Mesothelial cell of epicardium (in vitro differentiated cells): Measurements from ENCODE around the gene RANBP10. TPM values are rescaled to one million over a fixed set of nuclear protein-coding genes. Genes with fewer than 3 reads are reported as not detected.
"Not testable (repeated sequence)": the region's sequence is repeated elsewhere in the genome, so short reads cannot be mapped to it uniquely, and the experiment has no call there.

ENCODE experiments used
- DNase-seq, 2 experiments: peaks; one replicate each; pipeline ENCODE4 v3.0.0; 2021; ENCODE audit warnings: low spot score in 2 of 2; ENCODE audit not compliant: unreplicated experiment in 2 of 2
- H3K27ac Mint-ChIP-seq: 2 replicates; pipeline ENCODE4 v1.8.0; 2021; ENCODE audit warnings: mixed read lengths
- H3K27me3 Mint-ChIP-seq: 2 replicates; pipeline ENCODE4 v1.8.0; 2021; ENCODE audit warnings: low read depth, mixed read lengths
- H3K36me3 Mint-ChIP-seq: 2 replicates; pipeline ENCODE4 v1.8.0; 2021; ENCODE audit warnings: mixed read lengths
- H3K4me1 Mint-ChIP-seq: 2 replicates; pipeline ENCODE4 v1.8.0; 2021; ENCODE audit warnings: mixed read lengths
- H3K4me3 Mint-ChIP-seq: 2 replicates; pipeline ENCODE4 v1.8.0; 2021; ENCODE audit warnings: mild to moderate bottlenecking, moderate library complexity, mixed read lengths
- H3K9me3 Mint-ChIP-seq: 2 replicates; pipeline ENCODE4 v1.8.0; 2021; ENCODE audit warnings: mixed read lengths
- total RNA-seq: library from RNA; stranded (reverse); gene quantifications from 3 replicates; pipeline ENCODE4 v1.2.1, GENCODE V29; 2021
- TF ChIP-seq, protein P1 (sequence below): fragments of 200-600 bp; sonication (generic); IDR thresholded peaks from one replicate; pipeline ENCODE4 v1.5.0; 2021; ENCODE audit warnings: antibody characterized with exemption; ENCODE audit not compliant: unreplicated experiment

The RANBP10 gene
- total RNA-seq, 1 donor from 2014 or later, result 24.0 TPM

DNA sequence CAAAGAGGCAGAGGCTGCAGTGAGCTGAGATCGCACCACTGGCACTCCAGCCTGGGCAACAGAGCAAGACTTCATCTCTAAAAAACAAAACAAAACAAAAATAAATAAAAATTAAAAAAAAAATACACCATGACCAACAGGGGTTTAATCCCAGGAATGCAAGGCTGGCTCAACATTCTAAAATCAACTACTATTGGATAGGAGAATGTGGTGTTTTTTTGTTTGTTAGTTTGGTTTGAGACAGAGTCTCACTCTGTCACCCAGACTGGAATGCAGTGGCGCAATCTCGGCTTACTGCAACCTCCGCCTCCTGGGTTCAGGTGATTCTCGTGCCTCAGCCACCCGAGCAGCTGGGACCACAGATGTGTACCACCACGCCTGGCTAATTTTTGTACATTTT lies 107.1 kb downstream of the RANBP10 start:
- Mint-ChIP-seq H3K27me3 (no peaks in the 10 kb centered on the region), H3K27ac (no peak overlapping the region), H3K4me3 (no peak overlapping the region), H3K9me3 (peaks cover 4% of the 10 kb centered on the region), H3K36me3 (peaks cover 3% of the 10 kb centered on the region), H3K4me1 (no peaks in the 10 kb centered on the region)
- DNase-seq, result no peak
- TF ChIP-seq, protein P1, sequence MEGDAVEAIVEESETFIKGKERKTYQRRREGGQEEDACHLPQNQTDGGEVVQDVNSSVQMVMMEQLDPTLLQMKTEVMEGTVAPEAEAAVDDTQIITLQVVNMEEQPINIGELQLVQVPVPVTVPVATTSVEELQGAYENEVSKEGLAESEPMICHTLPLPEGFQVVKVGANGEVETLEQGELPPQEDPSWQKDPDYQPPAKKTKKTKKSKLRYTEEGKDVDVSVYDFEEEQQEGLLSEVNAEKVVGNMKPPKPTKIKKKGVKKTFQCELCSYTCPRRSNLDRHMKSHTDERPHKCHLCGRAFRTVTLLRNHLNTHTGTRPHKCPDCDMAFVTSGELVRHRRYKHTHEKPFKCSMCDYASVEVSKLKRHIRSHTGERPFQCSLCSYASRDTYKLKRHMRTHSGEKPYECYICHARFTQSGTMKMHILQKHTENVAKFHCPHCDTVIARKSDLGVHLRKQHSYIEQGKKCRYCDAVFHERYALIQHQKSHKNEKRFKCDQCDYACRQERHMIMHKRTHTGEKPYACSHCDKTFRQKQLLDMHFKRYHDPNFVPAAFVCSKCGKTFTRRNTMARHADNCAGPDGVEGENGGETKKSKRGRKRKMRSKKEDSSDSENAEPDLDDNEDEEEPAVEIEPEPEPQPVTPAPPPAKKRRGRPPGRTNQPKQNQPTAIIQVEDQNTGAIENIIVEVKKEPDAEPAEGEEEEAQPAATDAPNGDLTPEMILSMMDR, result no peak

DNA sequence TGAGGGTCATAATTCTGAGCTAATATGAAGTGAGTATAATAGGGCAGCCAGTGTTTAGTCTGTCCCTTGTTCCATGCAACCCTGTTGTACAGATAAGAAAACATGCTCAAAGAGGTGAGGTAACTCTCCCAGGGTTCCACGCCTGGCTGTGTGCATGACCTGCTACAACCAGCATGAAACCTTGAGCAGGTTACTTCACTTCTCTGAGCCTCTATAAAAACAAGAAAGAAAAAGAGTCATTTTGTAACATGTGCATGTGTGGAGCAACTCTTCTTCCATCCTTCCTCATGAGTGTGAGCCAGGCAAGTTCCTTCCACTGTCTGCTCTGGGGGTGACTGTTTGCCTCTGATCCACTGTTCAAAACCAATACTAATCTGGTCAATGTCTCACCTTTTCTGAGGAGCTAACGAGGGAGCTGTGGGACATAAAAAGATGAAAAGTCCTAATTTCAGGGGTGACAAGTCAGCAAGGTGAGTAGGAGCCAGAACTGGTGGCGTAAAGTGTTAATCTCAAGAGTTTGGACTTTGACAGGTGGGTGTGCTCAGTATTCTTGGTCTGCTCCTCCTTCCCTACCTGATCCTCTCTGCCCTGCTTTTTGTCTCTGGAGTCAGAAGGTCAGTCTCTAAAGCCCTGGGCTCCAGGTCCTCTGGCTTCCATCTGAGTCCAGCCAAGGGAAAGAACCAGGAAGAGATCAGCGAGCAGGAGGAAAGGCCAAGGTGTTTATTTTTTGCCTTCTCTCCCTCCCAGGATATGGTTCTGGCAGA lies 108.8 kb downstream of the RANBP10 start:
- Mint-ChIP-seq H3K27ac (no peak overlapping the region), H3K27me3 (no peaks in the 10 kb centered on the region), H3K4me1 (no peaks in the 10 kb centered on the region), H3K9me3 (peaks cover 4% of the 10 kb centered on the region), H3K36me3 (peaks cover 3% of the 10 kb centered on the region), H3K4me3 (no peak overlapping the region)
- no peak for DNase-seq
- TF ChIP-seq, protein P1, result no peak

DNA sequence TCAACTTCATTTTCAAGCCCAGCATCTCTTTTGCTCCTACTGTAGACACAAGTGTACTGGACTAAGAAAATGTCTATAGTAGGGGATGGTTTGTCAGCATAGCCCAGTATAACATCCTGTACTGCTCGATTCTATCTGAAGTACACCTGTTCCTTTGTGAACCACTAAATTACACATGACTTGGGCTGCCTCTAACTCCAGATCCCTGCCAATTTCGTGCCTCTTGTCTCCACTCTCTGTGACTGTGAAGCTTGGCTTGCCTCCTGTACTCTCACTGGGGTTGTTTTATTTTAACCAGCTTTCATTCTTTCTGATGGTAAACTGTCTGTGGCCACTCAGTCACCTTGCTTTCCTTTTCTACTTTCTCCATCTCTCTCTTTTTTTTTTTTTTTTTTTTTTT lies 111.7 kb downstream of the RANBP10 start:
- TF ChIP-seq, protein P1, result no peak
- Mint-ChIP-seq H3K4me3 (no peak overlapping the region), H3K27ac (no peak overlapping the region), H3K4me1 (no peaks in the 10 kb centered on the region), H3K27me3 (no peaks in the 10 kb centered on the region), H3K9me3 (peaks cover 4% of the 10 kb centered on the region), H3K36me3 (peaks cover 8% of the 10 kb centered on the region)
- no peak for DNase-seq

DNA sequence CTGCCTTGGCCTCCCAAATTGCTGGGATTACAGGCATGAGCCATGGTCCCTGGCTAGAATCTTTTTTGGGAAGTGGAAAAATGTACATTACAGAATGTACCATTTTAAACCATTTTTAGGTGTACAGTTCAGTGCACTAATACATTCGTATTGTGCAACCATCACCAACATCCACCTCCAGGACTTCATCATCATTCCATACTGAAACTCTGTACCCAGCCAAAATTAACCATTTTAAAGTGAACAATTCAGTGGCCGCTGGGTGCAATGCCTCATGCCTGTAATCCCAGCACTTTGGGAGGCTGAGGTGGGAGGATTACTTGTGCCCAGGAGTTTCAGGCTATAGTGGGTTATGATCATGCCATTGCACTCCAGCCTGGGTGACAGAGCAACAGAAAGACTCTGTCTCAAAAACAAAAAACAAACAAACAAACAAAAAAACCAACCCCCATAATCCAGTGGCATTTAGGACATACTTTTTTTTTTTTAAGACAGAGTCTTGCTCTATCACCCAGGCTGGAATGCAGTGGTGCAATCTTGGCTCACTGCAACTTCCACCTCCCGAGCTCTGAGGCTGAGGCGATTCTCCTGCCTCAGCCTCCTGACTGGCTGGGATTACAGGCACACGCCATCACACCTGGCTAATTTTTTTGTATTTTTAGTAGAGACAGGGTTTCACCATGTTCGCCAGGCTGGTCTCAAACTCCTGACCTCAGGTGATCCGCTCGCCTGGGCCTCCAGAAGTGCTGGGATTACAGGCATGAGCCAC lies 112.7 kb downstream of the RANBP10 start:
- H3K9me3 Mint-ChIP-seq, DNase-seq, H3K27ac Mint-ChIP-seq, H3K27me3 Mint-ChIP-seq, H3K4me3 Mint-ChIP-seq, H3K36me3 Mint-ChIP-seq, H3K4me1 Mint-ChIP-seq: not testable (repeated sequence)

DNA sequence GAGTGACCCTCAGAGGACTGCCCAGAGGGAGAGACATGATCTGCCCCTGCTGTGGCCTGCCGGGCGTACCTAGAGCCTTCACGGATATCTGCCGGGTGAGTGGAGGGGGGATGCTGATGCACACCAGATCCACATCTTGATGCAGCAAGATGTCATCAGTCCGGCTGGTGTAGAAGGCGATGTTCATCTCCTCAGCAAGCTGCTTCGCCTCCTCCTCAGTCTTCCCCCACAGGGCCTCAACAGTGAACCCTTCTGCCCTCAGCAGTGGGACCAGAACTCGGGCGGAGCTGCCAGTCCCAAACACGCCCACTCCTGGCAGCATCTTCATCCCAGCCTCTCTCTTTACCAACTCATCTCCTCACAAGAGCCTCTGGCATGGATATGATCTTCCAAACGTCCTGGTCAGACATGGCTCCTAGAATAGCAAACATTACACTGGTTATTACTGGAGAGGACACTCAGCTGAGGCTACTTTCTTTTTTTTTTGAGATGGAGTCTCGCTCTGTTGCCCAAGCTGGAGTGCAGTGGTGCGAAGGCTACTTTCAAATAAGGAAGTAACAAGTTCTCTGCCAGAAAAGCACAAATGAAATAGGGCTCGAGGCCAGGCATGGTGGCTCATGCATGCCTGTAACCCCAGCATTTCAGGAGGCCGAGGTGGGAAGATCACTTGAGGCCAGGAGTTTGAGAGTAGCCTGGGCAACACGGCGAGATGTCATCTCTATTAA lies 120.8 kb downstream of the RANBP10 start:
- DNase-seq, result no peak
- Mint-ChIP-seq H3K4me3 (no peak overlapping the region), H3K4me1 (no peaks in the 10 kb centered on the region), H3K9me3 (no peaks in the 10 kb centered on the region), H3K27ac (no peak overlapping the region), H3K36me3 (peaks cover 25% of the 10 kb centered on the region), H3K27me3 (no peaks in the 10 kb centered on the region)
- TF ChIP-seq, protein P1, result no peak

DNA sequence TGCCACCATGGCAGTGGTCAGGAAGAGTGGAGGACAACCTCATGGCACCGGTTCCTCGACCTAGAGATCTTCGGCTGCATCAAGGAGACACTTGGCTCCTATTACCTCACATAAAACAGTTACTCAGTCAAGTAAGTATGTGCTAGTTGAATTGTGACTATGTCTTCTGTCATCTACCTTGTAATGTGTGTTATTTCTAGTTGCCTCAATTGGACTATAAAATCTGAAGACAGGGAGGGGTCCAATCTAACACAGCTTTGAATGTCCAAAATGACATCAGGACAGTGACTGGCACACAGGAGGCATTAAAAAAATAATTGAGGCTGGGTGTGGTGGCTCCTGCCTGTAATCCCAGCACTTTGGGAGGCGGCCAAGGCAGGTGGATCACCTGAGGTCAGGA lies 122.6 kb downstream of the RANBP10 start:
- Mint-ChIP-seq H3K36me3 (peaks cover 20% of the 10 kb centered on the region), H3K9me3 (no peaks in the 10 kb centered on the region), H3K4me3 (no peak overlapping the region), H3K27me3 (no peaks in the 10 kb centered on the region), H3K4me1 (no peaks in the 10 kb centered on the region), H3K27ac (no peak overlapping the region)
- DNase-seq, result no peak
- TF ChIP-seq, protein P1, result no peak
